H9 (cell line): ENCODE measurements around the gene CEP112. TPM values are rescaled to one million over a fixed set of nuclear protein-coding genes. Genes with fewer than 3 reads are reported as not detected.

Experiments
- DNase-seq: peaks from one replicate; pipeline ENCODE4 v3.0.0-alpha.2; 2017
- H2AFZ ChIP-seq: one replicate; pipeline ENCODE4 v1.6.1; 2013; ENCODE audit warnings: mild to moderate bottlenecking, low read length, control low read depth, moderate library complexity
- H2AK5ac ChIP-seq: 2 replicates; pipeline ENCODE4 v1.6.1; 2013; ENCODE audit warnings: low read length, control low read depth, mixed read lengths; ENCODE audit not compliant: insufficient read length
- H2BK120ac ChIP-seq: one replicate; pipeline ENCODE4 v1.6.1; 2013; ENCODE audit warnings: low read depth, mild to moderate bottlenecking, low read length, control low read depth, inconsistent platforms; ENCODE audit not compliant: poor library complexity, severe bottlenecking
- H2BK12ac ChIP-seq: 2 replicates; pipeline ENCODE4 v1.6.1; 2013; ENCODE audit warnings: low read length, control low read depth, mixed read lengths, low read depth; ENCODE audit not compliant: insufficient read length
- H2BK15ac ChIP-seq: 2 replicates; pipeline ENCODE4 v1.6.1; 2013; ENCODE audit warnings: low read depth, low read length, control low read depth
- H2BK20ac ChIP-seq: one replicate; pipeline ENCODE4 v1.6.1; 2013; ENCODE audit warnings: low read depth, mild to moderate bottlenecking, low read length, control low read depth, inconsistent platforms; ENCODE audit not compliant: poor library complexity, severe bottlenecking
- H2BK5ac ChIP-seq: 2 replicates; pipeline ENCODE4 v1.6.1; 2013; ENCODE audit warnings: low read length, control low read depth, mixed read lengths; ENCODE audit not compliant: insufficient read length
- H3K14ac ChIP-seq: 2 replicates; pipeline ENCODE4 v1.6.1; 2013; ENCODE audit warnings: low read length, control low read depth; ENCODE audit not compliant: insufficient read depth
- H3K18ac ChIP-seq: 2 replicates; pipeline ENCODE4 v1.6.1; 2013; ENCODE audit warnings: low read depth, mild to moderate bottlenecking, mixed read lengths, low read length, control low read depth; ENCODE audit not compliant: insufficient read length
- H3K23ac ChIP-seq: 2 replicates; pipeline ENCODE4 v1.6.1; 2013; ENCODE audit warnings: low read length, control low read depth, mixed read lengths, low read depth; ENCODE audit not compliant: insufficient read length
- H3K23me2 ChIP-seq: 2 replicates; pipeline ENCODE4 v1.6.1; 2013; ENCODE audit warnings: low read depth, mild to moderate bottlenecking, mixed read lengths, low read length, control low read depth; ENCODE audit not compliant: insufficient read length, poor library complexity, severe bottlenecking
- H3K27ac ChIP-seq: 2 replicates; pipeline ENCODE4 v1.5.1; 2013; ENCODE audit warnings: low read length, control low read depth, mixed read lengths, low read depth; ENCODE audit not compliant: insufficient read length
- H3K27me3 ChIP-seq: 2 replicates; pipeline ENCODE4 v1.6.1; 2013; ENCODE audit warnings: low read length, control low read depth, inconsistent platforms; ENCODE audit not compliant: insufficient read depth
- H3K4ac ChIP-seq: 2 replicates; pipeline ENCODE4 v1.6.1; 2013; ENCODE audit warnings: low read depth, mild to moderate bottlenecking, control low read depth, inconsistent platforms, low read length, moderate library complexity
- H3K4me1 ChIP-seq: 2 replicates; pipeline ENCODE4 v1.6.1; 2013; ENCODE audit warnings: low read length, control low read depth, inconsistent platforms; ENCODE audit not compliant: insufficient read depth
- H3K4me2 ChIP-seq: 2 replicates; pipeline ENCODE4 v1.6.1; 2013; ENCODE audit warnings: low read length, control low read depth, mixed read lengths; ENCODE audit not compliant: insufficient read length, insufficient read depth
- H3K56ac ChIP-seq: 2 replicates; pipeline ENCODE4 v1.6.1; 2013; ENCODE audit warnings: low read depth, mild to moderate bottlenecking, mixed read lengths, low read length, control low read depth; ENCODE audit not compliant: insufficient read length
- H3K79me1 ChIP-seq: 2 replicates; pipeline ENCODE4 v1.6.1; 2013; ENCODE audit warnings: low read depth, mild to moderate bottlenecking, moderate library complexity, low read length, control low read depth, inconsistent platforms; ENCODE audit not compliant: insufficient read depth, poor library complexity, severe bottlenecking
- H3K79me2 ChIP-seq: 2 replicates; pipeline ENCODE4 v1.6.1; 2013; ENCODE audit warnings: low read length, control low read depth, inconsistent platforms; ENCODE audit not compliant: insufficient read depth
- H3K9ac ChIP-seq: 2 replicates; pipeline ENCODE4 v1.6.1; 2013; ENCODE audit warnings: low read length, control low read depth, mixed read lengths; ENCODE audit not compliant: insufficient read length; ENCODE audit errors: extremely low read depth
- H3K9me3 ChIP-seq: one replicate; pipeline ENCODE4 v1.6.1; 2013; ENCODE audit warnings: low read depth, low read length, inconsistent platforms; ENCODE audit not compliant: control insufficient read depth
- H3T11ph ChIP-seq: one replicate; pipeline ENCODE4 v1.6.1; 2013; ENCODE audit warnings: mild to moderate bottlenecking, low read length, control low read depth, inconsistent platforms
- H4K20me1 ChIP-seq: one replicate; pipeline ENCODE4 v1.6.1; 2013; ENCODE audit not compliant: control insufficient read depth, insufficient read length, insufficient read depth
- H4K5ac ChIP-seq: 2 replicates; pipeline ENCODE4 v1.6.1; 2013; ENCODE audit warnings: low read depth, mild to moderate bottlenecking, mixed read lengths, low read length, control low read depth; ENCODE audit not compliant: insufficient read length
- H4K8ac ChIP-seq: replicated peaks from 2 replicates; pipeline ENCODE4 v1.6.1; 2013; ENCODE audit warnings: low read length, control low read depth, mixed read lengths, low read depth; ENCODE audit not compliant: insufficient read length
- H4K91ac ChIP-seq: 2 replicates; pipeline ENCODE4 v1.6.1; 2013; ENCODE audit warnings: low read depth, mild to moderate bottlenecking, moderate library complexity, mixed read lengths, low read length, control low read depth; ENCODE audit not compliant: insufficient read length
- H3K27ac Mint-ChIP-seq, 3 experiments: 2 replicates in 2 of 3; 3 replicates in 1 of 3; pipeline ENCODE4 v1.8.0; 2020 to 2021; ENCODE audit warnings: mixed read lengths in 3 of 3, mild to moderate bottlenecking in 1 of 3, moderate library complexity in 1 of 3
- H3K27me3 Mint-ChIP-seq: 2 replicates; pipeline ENCODE4 v1.8.0; 2021; ENCODE audit warnings: low read depth, mild to moderate bottlenecking, moderate library complexity, mixed read lengths
- H3K36me3 Mint-ChIP-seq, 3 experiments: 2 replicates in 2 of 3; 3 replicates in 1 of 3; pipeline ENCODE4 v1.8.0; 2020 to 2021; ENCODE audit warnings: low read depth in 3 of 3, mixed read lengths in 3 of 3; ENCODE audit not compliant: insufficient read depth in 1 of 3
- H3K4me1 Mint-ChIP-seq, 2 experiments: 2 replicates each; pipeline ENCODE4 v1.8.0; 2020; ENCODE audit warnings: mixed read lengths in 2 of 2
- H3K4me3 Mint-ChIP-seq, 2 experiments: 2 replicates in 1 of 2; 3 replicates in 1 of 2; pipeline ENCODE4 v1.8.0; 2020 to 2021; ENCODE audit warnings: mild to moderate bottlenecking in 2 of 2, mixed read lengths in 2 of 2, moderate library complexity in 1 of 2
- H3K9me3 Mint-ChIP-seq, 2 experiments: 2 replicates in 1 of 2; 3 replicates in 1 of 2; pipeline ENCODE4 v1.8.0; 2020; ENCODE audit warnings: mild to moderate bottlenecking in 2 of 2, mixed read lengths in 2 of 2, moderate library complexity in 1 of 2
- CTCF ChIP-seq: fragments of 200-600 bp; sonication (generic); conservative IDR thresholded peaks from 3 replicates; pipeline ENCODE4 v1.8.0; 2021; ENCODE audit warnings: antibody characterized with exemption, mild to moderate bottlenecking
- WGBS: extraction: QIAGEN DNeasy Blood & Tissue Kit; methylation state at CpG from one replicate; pipeline ENCODE4 v1.1.7; 2013; ENCODE audit warnings: missing lambda C conversion rate, low lambda C conversion rate, mixed read lengths; ENCODE audit not compliant: insufficient read length; ENCODE audit errors: extremely low coverage; 5-methylcytosine and 5-hydroxymethylcytosine counted together
- total RNA-seq: library from RNA; stranded (reverse); gene quantifications from 2 replicates; pipeline ENCODE4 v1.2.1, GENCODE V29; 2021

The CEP112 gene
- total RNA-seq, 1 experiment from 2014 or later, result 5.4 TPM

GRCh38 chr17:65865715-65866425 is 326.1 kb downstream of the CEP112 start:
- H3K27me3 ChIP-seq, result no peaks in the 10 kb centered on the region
- DNase-seq, result no peak
- H3K4me2 ChIP-seq, result no peak overlapping the region
- no peak overlapping the region for H2BK12ac ChIP-seq
- H3K4me1 ChIP-seq, result no peaks in the 10 kb centered on the region
- TF ChIP-seq CTCF, result no peak
- H3K9ac ChIP-seq, result no peak overlapping the region
- H3K18ac ChIP-seq, result no peak overlapping the region
- H3K27ac ChIP-seq, result no peak overlapping the region
- WGBS, result no CpG with 5 or more reads among the region's 24 CpGs
- Mint-ChIP-seq H3K9me3 (peaks cover 7 to 10% of the 10 kb centered on the region in 2 experiments; a peak in 3 of 5 replicates), H3K27me3 (no peaks in the 10 kb centered on the region; the same call in 1 of the 2 replicates), H3K4me1 (peaks cover 0 to 6% of the 10 kb centered on the region in 2 experiments; a peak in 1 of 4 replicates), H3K4me3 (no peak overlapping the region), H3K27ac (no peak overlapping the region), H3K36me3 (peaks cover 0 to 8% (median 2%) of the 10 kb centered on the region in 3 experiments; a peak in 3 of 7 replicates)
- H3K79me2 ChIP-seq, result no peaks in the 10 kb centered on the region
- no peaks in the 10 kb centered on the region for H4K20me1 ChIP-seq
- no peaks in the 10 kb centered on the region for H3K23me2 ChIP-seq
- H4K8ac ChIP-seq, result no peak overlapping the region
- no peaks in the 10 kb centered on the region for H3K79me1 ChIP-seq
- H4K91ac ChIP-seq, result no peak overlapping the region
- no peak overlapping the region for H2BK20ac ChIP-seq
- no peak overlapping the region; the same call in 1 of the 2 replicates for H3K14ac ChIP-seq
- H2BK5ac ChIP-seq, result no peak overlapping the region
- no peak overlapping the region for H3T11ph ChIP-seq
- H4K5ac ChIP-seq, result no peak overlapping the region
- H3K56ac ChIP-seq, result no peak overlapping the region
- no peaks in the 10 kb centered on the region for H3K9me3 ChIP-seq
- H2BK15ac ChIP-seq, result no peak overlapping the region
- no peak overlapping the region for H3K23ac ChIP-seq
- H3K4ac ChIP-seq, result no peak overlapping the region
- H2BK120ac ChIP-seq, result no peak overlapping the region
- H2AK5ac ChIP-seq, result no peak overlapping the region
- H2AFZ ChIP-seq, result no peak overlapping the region
